ENCODE results near the gene TOMM5.

GRCh38 chr9:37608250-37608649 lies 15.9 kb upstream of the TOMM5 start:
- TF ChIP-seq RCOR1 (IDR thresholded peaks at IDR 0.05; ENCODE audit: insufficient replicate concordance, low read length) (no peak), BHLHE40 (IDR thresholded peaks at IDR 0.05; ENCODE audit: low read depth, low read length) (no peak), CTCF (conservative IDR thresholded peaks at IDR 0.05; ENCODE audit: low read depth, low read length) (no peak), RFX5 (IDR thresholded peaks at IDR 0.05; ENCODE audit: low read depth, low read length) (no peak), SMC3 (IDR thresholded peaks at IDR 0.05; ENCODE audit: low read depth, low read length) (no peak), POLR2A (IDR thresholded peaks at IDR 0.05; ENCODE audit: low read depth, low read length) (no peak), CEBPB (IDR thresholded peaks at IDR 0.05; ENCODE audit: low read depth, low read length) (no peak), RAD21 (IDR thresholded peaks at IDR 0.05; ENCODE audit: low read length) (no peak)
